ENCODE measurements around the gene LYL1.

- TF ChIP-seq CTCF (IDR thresholded peaks at IDR 0.05 in 2 of 3, conservative IDR thresholded peaks at IDR 0.05 in 1 of 3; ENCODE audit: insufficient read depth in 2 of 3, low read depth in 1 of 3, low read length in 3 of 3) = no peak; a peak in 1 of 6 replicates
- TF ChIP-seq REST (IDR thresholded peaks at IDR 0.05; ENCODE audit: borderline replicate concordance) = peak; percentile 85
- no peak; the same call in 1 of the 2 replicates for TF ChIP-seq REST (CRISPR knock-in tag; IDR thresholded peaks at IDR 0.05; ENCODE audit: low read depth)
- peak in 1 of 2 experiments; percentile 63; a peak in 2 of 4 replicates for TF ChIP-seq TEAD1 (CRISPR knock-in tag; IDR thresholded peaks at IDR 0.05)
Observed at GRCh38 chr19:13102666-13103580, at the start of gene LYL1.

Data from K562 (cell line).